HCT116 (cell line): ENCODE measurements around the gene SLC2A2. TPM values are rescaled to one million over a fixed set of nuclear protein-coding genes. Genes with fewer than 3 reads are reported as not detected.

Experiments
- ATAC-seq: fragments of 200-7000 bp; cut with Tn5 transposase; 2 replicates; pipeline ENCODE4 v1.9.1; 2020; ENCODE audit warnings: mild to moderate bottlenecking, moderate library complexity
- Bru-seq: library from RNA; stranded (reverse); fragments of 400-500 nt; gene quantifications from one replicate; lab custom pipeline; 2021; lab: Mats Ljungman, UMichigan
- BruChase-seq, 2 experiments: library from RNA; stranded (reverse); fragments of 400-500 nt; gene quantifications; one replicate each; lab custom pipeline; 2021; lab: Mats Ljungman, UMichigan
- BruUV-seq: library from RNA; stranded (reverse); fragments of 400-500 nt; replicated peaks from 2 replicates; lab custom pipeline; 2021; lab: Mats Ljungman, UMichigan
- CTCF ChIA-PET: fragments of 300-600 bp; sonication (Branson Sonifier 250); formaldehyde crosslinking; loops from one replicate; lab custom pipeline; 2021; ENCODE audit warnings: antibody characterized with exemption; lab: Charles Lee
- POLR2A ChIA-PET: fragments of 300-600, 350-600 bp; sonication (Branson Sonifier 250); formaldehyde crosslinking; loops from one replicate; lab custom pipeline; 2021; ENCODE audit warnings: antibody characterized with exemption; lab: Charles Lee
- RAD21 ChIA-PET, 2 experiments: fragments of 300-600 bp; sonication (Branson Sonifier 250); formaldehyde crosslinking; loops; one replicate each; lab custom pipeline; 2023; ENCODE audit warnings: low total read pairs in 2 of 2; ENCODE audit not compliant: uncharacterized antibody in 2 of 2, unreplicated experiment in 2 of 2, low non-redundant PET in 1 of 2; lab: Charles Lee
- DNase-seq: peaks from one replicate; pipeline ENCODE4 v3.0.0-alpha.2; 2010; ENCODE audit warnings: low read depth, low spot score
- H2AFZ ChIP-seq: fragments of 200-600 bp; shearing (Covaris generic), sonication (generic); 2 replicates; pipeline ENCODE4 v1.6.1; 2017; ENCODE audit warnings: low read depth, mixed run types, mixed read lengths, antibody characterized with exemption, low read length; ENCODE audit not compliant: poor library complexity, severe bottlenecking
- H3K27ac ChIP-seq: 2 replicates; pipeline ENCODE4 v1.5.1; 2012; ENCODE audit warnings: low read depth, low read length
- H3K27me3 ChIP-seq: fragments of 200-600 bp; sonication (generic); 2 replicates; pipeline ENCODE4 v1.6.1; 2016; ENCODE audit warnings: mixed run types, low read length, mixed read lengths; ENCODE audit not compliant: insufficient read depth
- H3K36me3 ChIP-seq, 2 experiments: fragments of 200-500 bp in 1 of 2; fragments of 200-600 bp in 1 of 2; sonication (Bioruptor generic) in 1 of 2; sonication (generic) in 1 of 2; 2 replicates each; pipeline versions ENCODE4 v1.5.1 to v1.6.1; 2014 to 2016; ENCODE audit warnings: low read length in 2 of 2, inconsistent platforms in 1 of 2, mixed read lengths in 1 of 2, mixed run types in 1 of 2; ENCODE audit not compliant: insufficient read depth in 2 of 2, control insufficient read depth in 1 of 2
- H3K4me1 ChIP-seq, 2 experiments: fragments of 200-600 bp in 1 of 2; sonication (generic) in 1 of 2; 2 replicates each; pipeline versions ENCODE4 v1.5.1 to v1.6.1; 2012 to 2017; ENCODE audit warnings: low read length in 2 of 2, inconsistent platforms in 1 of 2, mild to moderate bottlenecking in 1 of 2, mixed read lengths in 1 of 2, mixed run types in 1 of 2, moderate library complexity in 1 of 2; ENCODE audit not compliant: insufficient read depth in 2 of 2, control insufficient read depth in 1 of 2
- H3K4me2 ChIP-seq: fragments of 200-600 bp; sonication (generic); 2 replicates; pipeline ENCODE4 v1.6.1; 2017; ENCODE audit warnings: mixed run types, low read length, mixed read lengths
- H3K4me3 ChIP-seq, 2 experiments: fragments of 200-600 bp in 1 of 2; sonication (generic) in 1 of 2; replicated peaks in 1 of 2; 2 replicates each; pipeline ENCODE4 v1.5.1; 2011 to 2016; ENCODE audit warnings: low read length in 2 of 2, control low read depth in 1 of 2, low read depth in 1 of 2, mild to moderate bottlenecking in 1 of 2, mixed read lengths in 1 of 2, mixed run types in 1 of 2
- H3K79me2 ChIP-seq: fragments of 200-600 bp; sonication (generic); 2 replicates; pipeline ENCODE4 v1.6.1; 2017; ENCODE audit warnings: mild to moderate bottlenecking, mixed run types, low read length, moderate library complexity, mixed read lengths; ENCODE audit not compliant: insufficient read depth
- H3K9ac ChIP-seq: fragments of 200-600 bp; sonication (generic); 2 replicates; pipeline ENCODE4 v1.6.1; 2016; ENCODE audit warnings: low read length, mixed read lengths
- H3K9me2 ChIP-seq: fragments of 200-600 bp; sonication (generic), shearing (Covaris generic); 2 replicates; pipeline ENCODE4 v1.6.1; 2017; ENCODE audit warnings: mixed run types, mild to moderate bottlenecking, moderate library complexity; ENCODE audit not compliant: insufficient read depth
- H3K9me3 ChIP-seq, 2 experiments: fragments of 200-500 bp in 1 of 2; fragments of 200-600 bp in 1 of 2; sonication (Bioruptor generic) in 1 of 2; sonication (generic) in 1 of 2; 2 replicates each; pipeline ENCODE4 v1.6.1; 2014 to 2017; ENCODE audit warnings: low read length in 2 of 2, mixed read lengths in 2 of 2, inconsistent platforms in 1 of 2, low read depth in 1 of 2, mild to moderate bottlenecking in 1 of 2, mixed run types in 1 of 2, moderate library complexity in 1 of 2; ENCODE audit not compliant: control insufficient read depth in 1 of 2, insufficient read depth in 1 of 2
- H4K20me1 ChIP-seq: fragments of 200-600 bp; sonication (generic), shearing (Covaris generic); 2 replicates; pipeline ENCODE4 v1.6.1; 2017; ENCODE audit warnings: mixed run types, mild to moderate bottlenecking, moderate library complexity; ENCODE audit not compliant: insufficient read depth
- ATF3 ChIP-seq: IDR thresholded peaks from 2 replicates; pipeline ENCODE4 v1.6.1; 2012
- CBX3 ChIP-seq: IDR thresholded peaks from 2 replicates; pipeline ENCODE4 v1.6.1; 2012; ENCODE audit warnings: low read depth
- CEBPB ChIP-seq: IDR thresholded peaks from 2 replicates; pipeline ENCODE4 v1.6.1; 2012; ENCODE audit warnings: low read depth
- EGR1 ChIP-seq: IDR thresholded peaks from 2 replicates; pipeline ENCODE4 v1.6.1; 2012; ENCODE audit warnings: low read depth
- EZH2 ChIP-seq: fragments of 200-600 bp; sonication (generic); IDR thresholded peaks from 2 replicates; pipeline ENCODE4 v1.6.1; 2017; ENCODE audit warnings: antibody characterized with exemption, mixed run types
- FOSL1 ChIP-seq: IDR thresholded peaks from 2 replicates; pipeline ENCODE4 v1.6.1; 2012; ENCODE audit warnings: low read depth
- JUND ChIP-seq: IDR thresholded peaks from 2 replicates; pipeline ENCODE4 v1.6.1; 2012
- MAX ChIP-seq: IDR thresholded peaks from 2 replicates; pipeline ENCODE4 v1.6.1; 2012
- POLR2AphosphoS5 ChIP-seq: IDR thresholded peaks from 2 replicates; pipeline ENCODE4 v1.6.1; 2011; ENCODE audit warnings: mild to moderate bottlenecking, low read depth, low read length, moderate library complexity
- RAD21 ChIP-seq: IDR thresholded peaks from 2 replicates; pipeline ENCODE4 v1.6.1; 2012; ENCODE audit warnings: low read depth, mild to moderate bottlenecking
- REST ChIP-seq: IDR thresholded peaks from 2 replicates; pipeline ENCODE4 v1.6.1; 2012; ENCODE audit warnings: low read depth
- SIN3A ChIP-seq: IDR thresholded peaks from 2 replicates; pipeline ENCODE4 v1.6.1; 2012; ENCODE audit warnings: low read depth
- SP1 ChIP-seq: IDR thresholded peaks from 2 replicates; pipeline ENCODE4 v1.6.1; 2012; ENCODE audit warnings: low read depth
- SRF ChIP-seq: IDR thresholded peaks from 2 replicates; pipeline ENCODE4 v1.6.1; 2012; ENCODE audit warnings: low read depth
- TCF7L2 ChIP-seq: IDR thresholded peaks from 2 replicates; pipeline ENCODE4 v1.7.0; 2011; ENCODE audit warnings: borderline replicate concordance, inconsistent platforms; ENCODE audit not compliant: insufficient read depth, insufficient read length; ENCODE audit errors: extremely low read depth
- YY1 ChIP-seq: IDR thresholded peaks from 2 replicates; pipeline ENCODE4 v1.6.1; 2011; ENCODE audit warnings: low read length, low read depth, moderate library complexity, mild to moderate bottlenecking; ENCODE audit not compliant: insufficient replicate concordance; ENCODE audit errors: extremely low read depth
- ZBTB33 ChIP-seq: IDR thresholded peaks from 2 replicates; pipeline ENCODE4 v1.6.1; 2011; ENCODE audit warnings: mild to moderate bottlenecking, low read length, moderate library complexity; ENCODE audit not compliant: insufficient replicate concordance; ENCODE audit errors: extremely low read depth
- ZNF274 ChIP-seq: fragments of 200-500 bp; sonication (Bioruptor generic); IDR thresholded peaks from 2 replicates; pipeline ENCODE4 v1.6.1; 2014; ENCODE audit warnings: mild to moderate bottlenecking, low read depth, low read length, inconsistent platforms
- intact Hi-C: fragments of 100-400 bp; cut with micrococcal nuclease; formaldehyde crosslinking; loops from 2 replicates; pipeline ENCODE4 v1.10.0; 2022
- long read RNA-seq: library from polyadenylated mRNA; unstranded; transcript quantifications from one replicate; pipeline ENCODE4 v2.0.0, GENCODE V29; 2021; ENCODE audit not compliant: unreplicated experiment
- polyA plus RNA-seq: library from polyadenylated mRNA; unstranded; fragments of >200 nt; gene quantifications from 2 replicates; pipeline ENCODE4 v1.2.1, GENCODE V29; 2012; ENCODE audit warnings: missing spikeins
- total RNA-seq: library from RNA; stranded (reverse); gene quantifications from one replicate; pipeline ENCODE4 v1.2.1, GENCODE V29; 2021; ENCODE audit not compliant: unreplicated experiment

The SLC2A2 gene
- not detected for total RNA-seq
- not detected in 2 replicates for polyA plus RNA-seq
- Bru-seq, nascent RNA = percentile 3 among the genes with signal in this experiment
- BruChase-seq, experiment 1, labeled RNA remaining after a 6-hour chase = not detected
- BruChase-seq, experiment 2, labeled RNA remaining after a 2-hour chase = not detected
- long read RNA-seq = 0 reads

GRCh38 chr3:171026597-171027293, at the start of gene SLC2A2:
Gene SLC2A2 (minus strand): TSS chr3:171026720. CDS start chr3:171026670, 50 bp downstream.
- ChIA-PET CTCF (no interaction called here), RAD21 (no interaction called here), POLR2A (no interaction called here)
- Histone ChIP-seq H3K4me2 (no peak within 1 kb of the TSS), H4K20me1 (no peaks in the 10 kb centered on the region), H2AFZ (no peak within 1 kb of the TSS), H3K9ac (no peak within 1 kb of the TSS), H3K4me1 (no peaks in the 10 kb centered on the region), H3K79me2 (no peaks in the 10 kb centered on the region), H3K9me2 (no peaks in the 10 kb centered on the region), H3K4me3 (no peak within 1 kb of the TSS), H3K36me3 (no peaks in the 10 kb centered on the region), H3K9me3 (no peaks in the 10 kb centered on the region), H3K27ac (no peak within 1 kb of the TSS), H3K27me3 (no peaks in the 10 kb centered on the region)
- intact Hi-C loops = no loop called here
- ATAC-seq (no peak), DNase-seq (no peak)
- no TSS peak for BruUV-seq
- TF ChIP-seq CBX3 (no peak), EZH2 (no peak), TCF7L2 (no peak), EGR1 (no peak), SP1 (no peak), REST (no peak), MAX (no peak), ZBTB33 (no peak), JUND (no peak), SRF (no peak), ZNF274 (no peak), SIN3A (no peak), ATF3 (no peak), RAD21 (no peak), CEBPB (no peak), POLR2AphosphoS5 (no peak), YY1 (no peak), FOSL1 (no peak)
